GM23248 (cell line): ENCODE data around the gene POC5.

Experiments used
- EZH2 ChIP-seq: fragments of 200-600 bp; sonication (generic); IDR thresholded peaks from 2 replicates; pipeline ENCODE4 v1.6.1; 2018; ENCODE audit warnings: antibody characterized with exemption, mild to moderate bottlenecking; ENCODE audit not compliant: insufficient read depth, poor library complexity, severe bottlenecking
- EZH2phosphoT487 ChIP-seq: fragments of 200-600 bp; sonication (generic); IDR thresholded peaks from 2 replicates; pipeline ENCODE4 v1.6.1; 2018; ENCODE audit warnings: antibody characterized with exemption, moderate library complexity, mild to moderate bottlenecking, low read depth; ENCODE audit not compliant: insufficient read depth

- TF ChIP-seq EZH2phosphoT487: no peak
- TF ChIP-seq EZH2: no peak
Observed at GRCh38 chr5:75720882-75721281, 3.6 kb upstream of the POC5 start.
